GM21367 (cell line): ENCODE data around the gene PPM1D.
"Not testable (repeated sequence)": the region's sequence is repeated elsewhere in the genome, so short reads cannot be mapped to it uniquely, and the experiment has no call there.

Experiments used
- ATAC-seq: cut with Tn5 transposase; IDR thresholded peaks from one replicate; pipeline ENCODE4 v1.9.1; 2021; ENCODE audit not compliant: unreplicated experiment

The PPM1D gene

GRCh38 chr17:60599620-60600489, at the start of gene PPM1D:
PPM1D (plus strand) TSS chr17:60600193; CDS start chr17:60600415, 222 bp downstream.
- ATAC-seq = peak; percentile 85

- not testable (repeated sequence) for ATAC-seq
Observed at GRCh38 chr17:60552255-60552654, 47.7 kb upstream of the PPM1D start.

GRCh38 chr17:60554377-60554788, 45.6 kb upstream of the PPM1D start:
- ATAC-seq = no peak

- ATAC-seq = no peak
Observed at GRCh38 chr17:60555786-60556185, 44.2 kb upstream of the PPM1D start.

- no peak for ATAC-seq
Observed at GRCh38 chr17:60557805-60558204, 42.2 kb upstream of the PPM1D start.

- ATAC-seq = no peak
Observed at GRCh38 chr17:60559659-60559994, 40.4 kb upstream of the PPM1D start.

- ATAC-seq = no peak
Observed at GRCh38 chr17:60559995-60560859, 39.8 kb upstream of the PPM1D start.

GRCh38 chr17:60560860-60561257, 39.1 kb upstream of the PPM1D start:
- ATAC-seq = no peak

GRCh38 chr17:60562421-60562820, 37.6 kb upstream of the PPM1D start:
- no peak for ATAC-seq

- ATAC-seq = no peak
Observed at GRCh38 chr17:60563743-60564142, 36.2 kb upstream of the PPM1D start.

GRCh38 chr17:60565233-60565632, 34.8 kb upstream of the PPM1D start:
- ATAC-seq = no peak

- ATAC-seq = no peak
Observed at GRCh38 chr17:60573236-60574051, 26.5 kb upstream of the PPM1D start.

- peak; percentile 45 for ATAC-seq
Observed at GRCh38 chr17:60577147-60577915, 22.7 kb upstream of the PPM1D start.

GRCh38 chr17:60579090-60579489, 20.9 kb upstream of the PPM1D start:
- ATAC-seq = no peak

GRCh38 chr17:60579551-60579950, 20.4 kb upstream of the PPM1D start:
- no peak for ATAC-seq

- ATAC-seq = no peak
Observed at GRCh38 chr17:60583008-60583407, 17.0 kb upstream of the PPM1D start.

GRCh38 chr17:60585887-60586286, 14.1 kb upstream of the PPM1D start:
- no peak for ATAC-seq

GRCh38 chr17:60586288-60586974, 13.6 kb upstream of the PPM1D start:
- ATAC-seq = no peak

- no peak for ATAC-seq
Observed at GRCh38 chr17:60590070-60590469, 9.9 kb upstream of the PPM1D start.

- no peak for ATAC-seq
Observed at GRCh38 chr17:60592750-60593149, 7.2 kb upstream of the PPM1D start.
